Measurements from ENCODE around the gene CHP2.

The CHP2 gene

DNA sequence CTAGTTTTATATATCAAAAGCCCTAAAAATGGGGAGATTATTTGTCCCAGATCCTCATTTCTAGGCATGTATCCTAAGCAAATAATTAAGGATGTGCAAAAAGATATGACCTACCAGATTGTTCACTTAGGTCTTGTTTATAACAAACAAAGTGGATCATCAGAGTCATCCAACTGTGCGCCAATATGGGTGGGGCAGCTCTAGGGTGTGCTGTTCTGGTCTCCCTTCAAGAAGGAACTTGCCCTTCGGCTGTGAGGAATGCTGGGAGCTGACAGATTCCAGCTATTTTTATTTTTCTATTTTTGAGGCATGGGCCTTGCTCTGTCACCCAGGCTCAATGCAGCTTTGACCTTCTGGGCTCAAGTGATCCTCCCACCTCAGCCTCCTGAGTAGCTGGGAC lies 13.8 kb downstream of the CHP2 start:
- no peak overlapping the region for H3K4me3 ChIP-seq (ENCODE audit: low read depth, low read length)
- TF ChIP-seq, protein P1, sequence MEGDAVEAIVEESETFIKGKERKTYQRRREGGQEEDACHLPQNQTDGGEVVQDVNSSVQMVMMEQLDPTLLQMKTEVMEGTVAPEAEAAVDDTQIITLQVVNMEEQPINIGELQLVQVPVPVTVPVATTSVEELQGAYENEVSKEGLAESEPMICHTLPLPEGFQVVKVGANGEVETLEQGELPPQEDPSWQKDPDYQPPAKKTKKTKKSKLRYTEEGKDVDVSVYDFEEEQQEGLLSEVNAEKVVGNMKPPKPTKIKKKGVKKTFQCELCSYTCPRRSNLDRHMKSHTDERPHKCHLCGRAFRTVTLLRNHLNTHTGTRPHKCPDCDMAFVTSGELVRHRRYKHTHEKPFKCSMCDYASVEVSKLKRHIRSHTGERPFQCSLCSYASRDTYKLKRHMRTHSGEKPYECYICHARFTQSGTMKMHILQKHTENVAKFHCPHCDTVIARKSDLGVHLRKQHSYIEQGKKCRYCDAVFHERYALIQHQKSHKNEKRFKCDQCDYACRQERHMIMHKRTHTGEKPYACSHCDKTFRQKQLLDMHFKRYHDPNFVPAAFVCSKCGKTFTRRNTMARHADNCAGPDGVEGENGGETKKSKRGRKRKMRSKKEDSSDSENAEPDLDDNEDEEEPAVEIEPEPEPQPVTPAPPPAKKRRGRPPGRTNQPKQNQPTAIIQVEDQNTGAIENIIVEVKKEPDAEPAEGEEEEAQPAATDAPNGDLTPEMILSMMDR (conservative IDR thresholded peaks at IDR 0.05; ENCODE audit: low read depth, low read length) = no peak
- DNase-seq (ENCODE audit: low read depth) = no peak

DNA sequence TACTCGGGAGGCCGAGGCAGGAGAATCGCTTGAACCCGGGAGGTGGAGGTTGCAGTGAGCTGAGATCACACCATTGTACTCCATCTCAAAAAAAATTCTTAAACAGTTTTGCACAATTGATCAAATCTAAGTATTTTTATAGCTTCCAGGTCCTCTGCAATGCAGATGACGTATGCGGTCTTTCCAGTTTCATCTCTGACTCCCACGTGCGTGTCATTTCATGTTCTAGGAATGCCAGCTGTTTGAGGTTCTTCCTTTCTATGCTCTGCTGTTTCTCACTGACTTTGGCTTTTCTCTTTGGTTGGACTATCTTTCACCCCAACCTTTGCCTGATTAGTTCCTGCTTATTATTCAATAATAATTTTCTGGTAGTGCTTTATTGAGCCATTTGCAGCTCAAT lies 16.2 kb downstream of the CHP2 start:
- no peak overlapping the region for H3K4me3 ChIP-seq (ENCODE audit: low read depth, low read length)
- TF ChIP-seq, protein P1 (conservative IDR thresholded peaks at IDR 0.05; ENCODE audit: low read depth, low read length) = no peak

GRCh38 chr16:23771642-23772041 lies 16.8 kb downstream of the CHP2 start:
- TF ChIP-seq, protein P1 (conservative IDR thresholded peaks at IDR 0.05; ENCODE audit: low read depth, low read length) = no peak
- H3K4me3 ChIP-seq (ENCODE audit: low read depth, low read length) = no peak overlapping the region
- no peak for DNase-seq (ENCODE audit: low read depth)

More for the DNA sequence above, 16.2 kb downstream of the CHP2 start:
- no peak for DNase-seq (ENCODE audit: low read depth)

GRCh38 chr16:23773339-23773738 lies 18.5 kb downstream of the CHP2 start:
- H3K4me3 ChIP-seq (ENCODE audit: low read depth, low read length) = no peak overlapping the region
- TF ChIP-seq, protein P1 (conservative IDR thresholded peaks at IDR 0.05; ENCODE audit: low read depth, low read length) = no peak
- no peak for DNase-seq (ENCODE audit: low read depth)

- no peak for DNase-seq (ENCODE audit: low read depth)
- TF ChIP-seq, protein P1 (conservative IDR thresholded peaks at IDR 0.05; ENCODE audit: low read depth, low read length) = no peak
- no peak overlapping the region for H3K4me3 ChIP-seq (ENCODE audit: low read depth, low read length)
Observed at GRCh38 chr16:23781176-23781575, 26.4 kb downstream of the CHP2 start.

GRCh38 chr16:23784811-23785447 lies 30.1 kb downstream of the CHP2 start:
- H3K4me3 ChIP-seq (ENCODE audit: low read depth, low read length) = no peak overlapping the region
- TF ChIP-seq, protein P1 (conservative IDR thresholded peaks at IDR 0.05; ENCODE audit: low read depth, low read length) = no peak
- DNase-seq (ENCODE audit: low read depth) = peak; percentile 18

GRCh38 chr16:23785842-23786241 lies 31.0 kb downstream of the CHP2 start:
- TF ChIP-seq, protein P1 (conservative IDR thresholded peaks at IDR 0.05; ENCODE audit: low read depth, low read length) = no peak
- no peak for DNase-seq (ENCODE audit: low read depth)

More at GRCh38 chr16:23785842-23786241, 31.0 kb downstream of the CHP2 start:
- H3K4me3 ChIP-seq (ENCODE audit: low read depth, low read length) = no peak overlapping the region
